Vagina (tissue), 2 donors: ENCODE measurements around the gene HNRNPA0.

Source experiments
- CTCF ChIP-seq, 3 experiments: fragments of 450-650 bp in 2 of 3; fragments of 200-600 bp in 1 of 3; sonication (generic) in 1 of 3; IDR thresholded peaks; one replicate each; pipeline ENCODE4 v1.5.1; 2017 to 2019; ENCODE audit warnings: antibody characterized with exemption in 3 of 3, mild to moderate bottlenecking in 2 of 3, moderate library complexity in 2 of 3
- POLR2A ChIP-seq, 2 donors: fragments of 450-650 bp; IDR thresholded peaks; one replicate each; pipeline ENCODE4 v1.6.1; 2017; ENCODE audit warnings: antibody characterized with exemption in 2 of 2, mild to moderate bottlenecking in 2 of 2, moderate library complexity in 2 of 2

- no peak for TF ChIP-seq POLR2A (IDR thresholded peaks at IDR 0.05)
- no peak for TF ChIP-seq CTCF (IDR thresholded peaks at IDR 0.05)
Measured at GRCh38 chr5:137752905-137753690, 1.1 kb downstream of the HNRNPA0 start.
